ENCODE results near the gene TTC21A. TPM values are rescaled to one million over a fixed set of nuclear protein-coding genes. Genes with fewer than 3 reads are reported as not detected.
A peak's percentile ranks its signal among the peaks of the same experiment; 100 is the strongest.

TTC21A gene
- total and polyA plus RNA-seq, 4 donors: 6.1 to 30.4 (median 11.7) TPM

GRCh38 chr3:39158148-39158715 lies 50.8 kb downstream of the TTC21A start:
- no peak for ATAC-seq (ENCODE audit: insufficient read depth, low FRiP score)
- WGBS, 2 donors: 76 to 78% methylated on average over 5 of the region's 5 CpGs
- Histone ChIP-seq H3K9me3 (ENCODE audit: control insufficient read depth in 4 of 4, insufficient read depth in 3 of 4, low read length in 3 of 4) (no peaks in the 10 kb centered on the region), H3K36me3 (ENCODE audit: control insufficient read depth in 4 of 4, insufficient read depth in 4 of 4, low read length in 4 of 4) (no peaks in the 10 kb centered on the region), H3K27ac (ENCODE audit: low read depth in 1 of 2, low read length in 1 of 2) (no peak overlapping the region), H3K27me3 (ENCODE audit: control insufficient read depth in 3 of 3, insufficient read depth in 3 of 3, low read length in 2 of 3) (no peaks in the 10 kb centered on the region), H3K4me3 (no peak overlapping the region), H3K9ac (ENCODE audit: insufficient read depth in 1 of 2, low read length in 2 of 2) (no peak overlapping the region), H3K4me1 (ENCODE audit: control insufficient read depth in 5 of 5, insufficient read depth in 5 of 5, low read length in 5 of 5) (peaks cover 0 to 9% (median 0%) of the 10 kb centered on the region in 5 donors)
- peak in 2 of 3 donors; percentile 35 to 44 for DNase-seq
- TF ChIP-seq, protein P1, sequence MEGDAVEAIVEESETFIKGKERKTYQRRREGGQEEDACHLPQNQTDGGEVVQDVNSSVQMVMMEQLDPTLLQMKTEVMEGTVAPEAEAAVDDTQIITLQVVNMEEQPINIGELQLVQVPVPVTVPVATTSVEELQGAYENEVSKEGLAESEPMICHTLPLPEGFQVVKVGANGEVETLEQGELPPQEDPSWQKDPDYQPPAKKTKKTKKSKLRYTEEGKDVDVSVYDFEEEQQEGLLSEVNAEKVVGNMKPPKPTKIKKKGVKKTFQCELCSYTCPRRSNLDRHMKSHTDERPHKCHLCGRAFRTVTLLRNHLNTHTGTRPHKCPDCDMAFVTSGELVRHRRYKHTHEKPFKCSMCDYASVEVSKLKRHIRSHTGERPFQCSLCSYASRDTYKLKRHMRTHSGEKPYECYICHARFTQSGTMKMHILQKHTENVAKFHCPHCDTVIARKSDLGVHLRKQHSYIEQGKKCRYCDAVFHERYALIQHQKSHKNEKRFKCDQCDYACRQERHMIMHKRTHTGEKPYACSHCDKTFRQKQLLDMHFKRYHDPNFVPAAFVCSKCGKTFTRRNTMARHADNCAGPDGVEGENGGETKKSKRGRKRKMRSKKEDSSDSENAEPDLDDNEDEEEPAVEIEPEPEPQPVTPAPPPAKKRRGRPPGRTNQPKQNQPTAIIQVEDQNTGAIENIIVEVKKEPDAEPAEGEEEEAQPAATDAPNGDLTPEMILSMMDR (IDR thresholded peaks at IDR 0.05; ENCODE audit: control extremely low read depth, extremely low read depth): no peak

DNA sequence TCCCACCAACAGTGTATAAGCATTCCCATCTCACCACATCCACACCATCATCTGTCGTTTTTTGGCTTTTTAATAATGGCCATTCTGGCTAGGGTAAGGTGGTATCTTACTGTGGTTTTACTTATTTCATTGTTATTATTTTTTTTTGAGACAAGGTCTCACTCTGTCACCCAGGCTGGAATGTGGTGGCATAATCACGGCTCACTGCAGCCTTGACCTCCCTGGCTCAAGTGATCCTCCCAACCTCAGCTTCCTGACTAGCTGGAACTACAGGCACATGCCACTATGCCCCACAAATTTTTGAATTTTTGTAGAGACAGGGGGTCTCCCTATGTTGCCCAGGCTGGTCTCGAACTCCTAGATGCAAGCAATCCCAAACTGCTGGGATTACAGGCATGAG lies 56.9 kb downstream of the TTC21A start:
- H3K4me1 ChIP-seq (ENCODE audit: control insufficient read depth in 5 of 5, insufficient read depth in 5 of 5, low read length in 5 of 5): peaks cover 3 to 34% (median 9%) of the 10 kb centered on the region in 5 donors
- no peaks in the 10 kb centered on the region for H3K9me3 ChIP-seq (ENCODE audit: control insufficient read depth in 4 of 4, insufficient read depth in 3 of 4, low read length in 3 of 4)
- DNase-seq: no peak
- no peaks in the 10 kb centered on the region for H3K36me3 ChIP-seq (ENCODE audit: control insufficient read depth in 4 of 4, insufficient read depth in 4 of 4, low read length in 4 of 4)
- H3K27me3 ChIP-seq (ENCODE audit: control insufficient read depth in 3 of 3, insufficient read depth in 3 of 3, low read length in 2 of 3): no peaks in the 10 kb centered on the region
- WGBS, 2 donors: 91% methylated on average over 3 of the region's 3 CpGs
- H3K9ac ChIP-seq (ENCODE audit: insufficient read depth in 1 of 2, low read length in 2 of 2): no peak overlapping the region
- no peak overlapping the region for H3K4me3 ChIP-seq
- TF ChIP-seq, protein P1 (IDR thresholded peaks at IDR 0.05; ENCODE audit: control extremely low read depth, extremely low read depth): no peak
- no peak overlapping the region for H3K27ac ChIP-seq (ENCODE audit: low read depth in 1 of 2, low read length in 1 of 2)
- no peak for ATAC-seq (ENCODE audit: insufficient read depth, low FRiP score)

- ATAC-seq (ENCODE audit: insufficient read depth, low FRiP score): no peak
- 78% methylated on average over 1 of the region's 1 CpG for WGBS, 2 donors
- no peak overlapping the region for H3K27ac ChIP-seq (ENCODE audit: low read depth in 1 of 2, low read length in 1 of 2)
Measured at GRCh38 chr3:39165518-39165917, 58.0 kb downstream of the TTC21A start.

More at GRCh38 chr3:39165518-39165917, 58.0 kb downstream of the TTC21A start:
- Histone ChIP-seq H3K36me3 (ENCODE audit: control insufficient read depth in 4 of 4, insufficient read depth in 4 of 4, low read length in 4 of 4) (no peaks in the 10 kb centered on the region), H3K9ac (ENCODE audit: insufficient read depth in 1 of 2, low read length in 2 of 2) (no peak overlapping the region), H3K9me3 (ENCODE audit: control insufficient read depth in 4 of 4, insufficient read depth in 3 of 4, low read length in 3 of 4) (no peaks in the 10 kb centered on the region), H3K27me3 (ENCODE audit: control insufficient read depth in 3 of 3, insufficient read depth in 3 of 3, low read length in 2 of 3) (no peaks in the 10 kb centered on the region), H3K4me1 (ENCODE audit: control insufficient read depth in 5 of 5, insufficient read depth in 5 of 5, low read length in 5 of 5) (peaks cover 3 to 34% (median 9%) of the 10 kb centered on the region in 5 donors), H3K4me3 (no peak overlapping the region)
- peak in 2 of 3 donors; percentile 48 to 52 for DNase-seq
- TF ChIP-seq, protein P1 (IDR thresholded peaks at IDR 0.05; ENCODE audit: control extremely low read depth, extremely low read depth): no peak

All from lung (tissue), 12 donors.